ENCODE results near the gene CCNY. TPM values are rescaled to one million over a fixed set of nuclear protein-coding genes. Genes with fewer than 3 reads are reported as not detected.

Gene CCNY
- total RNA-seq, 1 donor from 2014 or later, result 41.3 TPM

GRCh38 chr10:35498693-35499092 lies 162.4 kb downstream of the CCNY start:
- H3K4me3 ChIP-seq (ENCODE audit: low read depth, low read length), result no peak overlapping the region
- TF ChIP-seq, protein P1, sequence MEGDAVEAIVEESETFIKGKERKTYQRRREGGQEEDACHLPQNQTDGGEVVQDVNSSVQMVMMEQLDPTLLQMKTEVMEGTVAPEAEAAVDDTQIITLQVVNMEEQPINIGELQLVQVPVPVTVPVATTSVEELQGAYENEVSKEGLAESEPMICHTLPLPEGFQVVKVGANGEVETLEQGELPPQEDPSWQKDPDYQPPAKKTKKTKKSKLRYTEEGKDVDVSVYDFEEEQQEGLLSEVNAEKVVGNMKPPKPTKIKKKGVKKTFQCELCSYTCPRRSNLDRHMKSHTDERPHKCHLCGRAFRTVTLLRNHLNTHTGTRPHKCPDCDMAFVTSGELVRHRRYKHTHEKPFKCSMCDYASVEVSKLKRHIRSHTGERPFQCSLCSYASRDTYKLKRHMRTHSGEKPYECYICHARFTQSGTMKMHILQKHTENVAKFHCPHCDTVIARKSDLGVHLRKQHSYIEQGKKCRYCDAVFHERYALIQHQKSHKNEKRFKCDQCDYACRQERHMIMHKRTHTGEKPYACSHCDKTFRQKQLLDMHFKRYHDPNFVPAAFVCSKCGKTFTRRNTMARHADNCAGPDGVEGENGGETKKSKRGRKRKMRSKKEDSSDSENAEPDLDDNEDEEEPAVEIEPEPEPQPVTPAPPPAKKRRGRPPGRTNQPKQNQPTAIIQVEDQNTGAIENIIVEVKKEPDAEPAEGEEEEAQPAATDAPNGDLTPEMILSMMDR (IDR thresholded peaks at IDR 0.05; ENCODE audit: insufficient read depth, low read length, poor library complexity, severe bottlenecking), result no peak
- H3K27me3 ChIP-seq (ENCODE audit: control insufficient read depth, insufficient read depth, low read length), result no peaks in the 10 kb centered on the region
- DNase-seq (ENCODE audit: low read depth), result no peak
- no peaks in the 10 kb centered on the region for H3K36me3 ChIP-seq (ENCODE audit: control insufficient read depth, insufficient read depth, low read length)

GRCh38 chr10:35501923-35502322 lies 165.6 kb downstream of the CCNY start:
- TF ChIP-seq, protein P1 (IDR thresholded peaks at IDR 0.05; ENCODE audit: insufficient read depth, low read length, poor library complexity, severe bottlenecking), result no peak
- Histone ChIP-seq H3K27me3 (ENCODE audit: control insufficient read depth, insufficient read depth, low read length) (no peaks in the 10 kb centered on the region), H3K4me3 (ENCODE audit: low read depth, low read length) (no peak overlapping the region), H3K36me3 (ENCODE audit: control insufficient read depth, insufficient read depth, low read length) (no peaks in the 10 kb centered on the region)
- no peak for DNase-seq (ENCODE audit: low read depth)

DNA sequence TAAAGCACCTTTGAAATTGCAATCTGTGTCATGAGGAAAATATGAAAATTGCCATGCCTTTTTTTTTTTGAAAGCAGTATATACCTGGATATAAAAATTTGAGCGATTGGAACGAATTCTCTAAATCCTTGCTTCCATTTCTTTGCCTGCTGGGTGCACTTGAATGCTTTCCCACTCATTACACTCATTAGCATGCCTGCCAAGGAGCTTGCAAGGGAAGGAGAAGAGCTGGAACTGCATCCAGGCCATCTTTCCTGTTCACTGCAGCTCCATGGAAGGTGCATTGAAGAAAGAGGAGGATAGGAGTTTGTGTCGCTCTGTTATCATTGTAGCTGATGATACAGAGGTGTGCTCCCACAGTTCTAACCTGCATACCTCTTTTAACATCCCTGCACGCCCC lies 166.4 kb downstream of the CCNY start:
- Histone ChIP-seq H3K4me3 (ENCODE audit: low read depth, low read length) (no peak overlapping the region), H3K27me3 (ENCODE audit: control insufficient read depth, insufficient read depth, low read length) (no peaks in the 10 kb centered on the region), H3K36me3 (ENCODE audit: control insufficient read depth, insufficient read depth, low read length) (no peaks in the 10 kb centered on the region)
- TF ChIP-seq, protein P1 (IDR thresholded peaks at IDR 0.05; ENCODE audit: insufficient read depth, low read length, poor library complexity, severe bottlenecking), result no peak
- DNase-seq (ENCODE audit: low read depth), result no peak

- TF ChIP-seq, protein P1 (IDR thresholded peaks at IDR 0.05; ENCODE audit: insufficient read depth, low read length, poor library complexity, severe bottlenecking), result no peak
- Histone ChIP-seq H3K36me3 (ENCODE audit: control insufficient read depth, insufficient read depth, low read length) (no peaks in the 10 kb centered on the region), H3K27me3 (ENCODE audit: control insufficient read depth, insufficient read depth, low read length) (no peaks in the 10 kb centered on the region), H3K4me3 (ENCODE audit: low read depth, low read length) (no peak overlapping the region)
- no peak for DNase-seq (ENCODE audit: low read depth)
Observed at GRCh38 chr10:35503578-35503977, 167.3 kb downstream of the CCNY start.

DNA sequence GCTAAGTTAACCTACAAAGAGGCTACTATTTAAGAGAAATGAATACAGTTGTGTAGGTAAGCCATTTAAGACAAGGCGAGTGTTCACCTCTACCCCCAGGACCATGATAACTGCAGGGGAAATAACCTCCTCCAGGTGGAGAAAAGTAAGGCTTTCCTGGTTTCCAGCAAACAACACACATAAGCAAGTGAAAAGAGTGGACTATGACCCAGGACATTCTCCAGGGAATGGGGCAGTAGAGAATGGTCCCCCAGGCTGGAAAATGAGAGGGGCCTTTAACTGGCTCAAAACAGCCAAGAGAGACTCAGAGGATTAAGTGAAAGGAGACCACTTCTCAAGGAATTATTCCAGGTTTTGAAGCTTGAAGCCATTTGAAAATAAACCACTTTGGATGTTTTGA lies 167.8 kb downstream of the CCNY start:
- Histone ChIP-seq H3K36me3 (ENCODE audit: control insufficient read depth, insufficient read depth, low read length) (no peaks in the 10 kb centered on the region), H3K4me3 (ENCODE audit: low read depth, low read length) (no peak overlapping the region), H3K27me3 (ENCODE audit: control insufficient read depth, insufficient read depth, low read length) (no peaks in the 10 kb centered on the region)
- DNase-seq (ENCODE audit: low read depth), result no peak
- TF ChIP-seq, protein P1 (IDR thresholded peaks at IDR 0.05; ENCODE audit: insufficient read depth, low read length, poor library complexity, severe bottlenecking), result no peak

GRCh38 chr10:35505241-35505873 lies 169.0 kb downstream of the CCNY start:
- Histone ChIP-seq H3K36me3 (ENCODE audit: control insufficient read depth, insufficient read depth, low read length) (no peaks in the 10 kb centered on the region), H3K4me3 (ENCODE audit: low read depth, low read length) (no peak overlapping the region), H3K27me3 (ENCODE audit: control insufficient read depth, insufficient read depth, low read length) (no peaks in the 10 kb centered on the region)
- TF ChIP-seq, protein P1 (IDR thresholded peaks at IDR 0.05; ENCODE audit: insufficient read depth, low read length, poor library complexity, severe bottlenecking), result no peak
- DNase-seq (ENCODE audit: low read depth), result no peak

Data from kidney epithelial cell (primary cell).